NCI-H1694 treated with DMSO at 0.1 percent for 48 hours (cell line): ENCODE measurements around the gene SPSB4.
"Not testable (repeated sequence)": the region's sequence is repeated elsewhere in the genome, so short reads cannot be mapped to it uniquely, and the experiment has no call there.

Experiments
- DNase-seq: peaks from one replicate; lab custom pipeline; 2025; lab: John Stamatoyannopoulos, UW

The SPSB4 gene

GRCh38 chr3:141116721-141117120 lies 65.6 kb downstream of the SPSB4 start:
- DNase-seq = no peak

- DNase-seq = not testable (repeated sequence)
Measured at GRCh38 chr3:141117982-141118381, 66.8 kb downstream of the SPSB4 start.

- DNase-seq = no peak
Measured at GRCh38 chr3:141122455-141123030, 71.4 kb downstream of the SPSB4 start.

GRCh38 chr3:141123677-141124410 lies 72.7 kb downstream of the SPSB4 start:
- DNase-seq = no peak

GRCh38 chr3:141124715-141125114 lies 73.6 kb downstream of the SPSB4 start:
- DNase-seq = no peak

GRCh38 chr3:141125351-141125750 lies 74.2 kb downstream of the SPSB4 start:
- no peak for DNase-seq

GRCh38 chr3:141126661-141127343 lies 75.7 kb downstream of the SPSB4 start:
- no peak for DNase-seq

- peak; percentile 28 for DNase-seq
Measured at GRCh38 chr3:141127344-141128125, 76.4 kb downstream of the SPSB4 start.

- DNase-seq = no peak
Measured at GRCh38 chr3:141128126-141128777, 77.1 kb downstream of the SPSB4 start.

GRCh38 chr3:141129049-141129448 lies 77.9 kb downstream of the SPSB4 start:
- DNase-seq = no peak

GRCh38 chr3:141129541-141130011 lies 78.4 kb downstream of the SPSB4 start:
- peak; percentile 89 for DNase-seq

- DNase-seq = no peak
Measured at GRCh38 chr3:141143517-141143916, 92.4 kb downstream of the SPSB4 start.

- DNase-seq = no peak
Measured at GRCh38 chr3:141146979-141147470, 95.9 kb downstream of the SPSB4 start.

GRCh38 chr3:141147657-141148056 lies 96.5 kb downstream of the SPSB4 start:
- no peak for DNase-seq

- DNase-seq = no peak
Measured at GRCh38 chr3:141148169-141148568, 97.0 kb downstream of the SPSB4 start.

GRCh38 chr3:141148770-141149169 lies 97.6 kb downstream of the SPSB4 start:
- DNase-seq = no peak

GRCh38 chr3:141150081-141150830 lies 99.1 kb downstream of the SPSB4 start:
- DNase-seq = no peak

GRCh38 chr3:141150931-141151330 lies 99.8 kb downstream of the SPSB4 start:
- no peak for DNase-seq

GRCh38 chr3:141151439-141151838 lies 100.3 kb downstream of the SPSB4 start:
- no peak for DNase-seq

GRCh38 chr3:141152130-141152529 lies 101.0 kb downstream of the SPSB4 start:
- no peak for DNase-seq
